Mucosa of descending colon (tissue), 3 donors: ENCODE data around the gene DNAH11. TPM values are rescaled to one million over a fixed set of nuclear protein-coding genes. Genes with fewer than 3 reads are reported as not detected.

ENCODE experiments used
- ATAC-seq: fragments of 200-7000 bp; cut with Tn5 transposase; one replicate; pipeline ENCODE4 v1.9.1; 2020; ENCODE audit warnings: mild to moderate bottlenecking, moderate library complexity
- DNase-seq, 3 donors: peaks; one replicate each; pipeline ENCODE4 v3.0.0-alpha.2; 2020
- H3K36me3 ChIP-seq: fragments of 200-600 bp; one replicate; pipeline ENCODE4 v1.8.0; 2021; ENCODE audit warnings: low read depth, mild to moderate bottlenecking
- H3K4me1 ChIP-seq: fragments of 200-600 bp; one replicate; pipeline ENCODE4 v1.8.0; 2021; ENCODE audit warnings: low read depth, mild to moderate bottlenecking
- H3K4me3 ChIP-seq: fragments of 200-600 bp; one replicate; pipeline ENCODE4 v1.8.0; 2021; ENCODE audit warnings: mild to moderate bottlenecking
- H3K9me3 ChIP-seq: fragments of 200-600 bp; one replicate; pipeline ENCODE4 v1.8.0; 2021; ENCODE audit warnings: mild to moderate bottlenecking
- intact Hi-C, 2 donors: fragments of 100-400 bp; cut with DNase I in 1 of 2; cut with micrococcal nuclease in 1 of 2; formaldehyde crosslinking; loops; one replicate each; pipeline versions ENCODE4 v1.11.0 to v1.11.1; 2022; cut with DNase I, micrococcal nuclease
- total RNA-seq, 3 donors: library from RNA; stranded (reverse); fragmentation: NEBNext Ultra II Directional in 2 of 3; extraction: Animal tissue kit (Norgen Biotek cat#: 25700) in 2 of 3; gene quantifications; one replicate each; pipeline versions ENCODE4 v1.2.1 to v1.2.4, GENCODE V29; 2021 to 2023
- TF ChIP-seq, protein P1 (sequence below): fragments of 200-600 bp; IDR thresholded peaks from one replicate; pipeline ENCODE4 v1.8.0; 2022; ENCODE audit warnings: antibody characterized with exemption, mild to moderate bottlenecking
- donor health status: DM: no; HTN: no; CAD: no; lungs with moderate emphysema.
- donor health status: DM: no; HTN: no; CAD: no.
- donor health status: DM: no; HTN: yes; CAD: no.

Gene DNAH11
- total RNA-seq, 3 donors from 2014 or later = 0.02 to 0.47 (median 0.03) TPM

DNA sequence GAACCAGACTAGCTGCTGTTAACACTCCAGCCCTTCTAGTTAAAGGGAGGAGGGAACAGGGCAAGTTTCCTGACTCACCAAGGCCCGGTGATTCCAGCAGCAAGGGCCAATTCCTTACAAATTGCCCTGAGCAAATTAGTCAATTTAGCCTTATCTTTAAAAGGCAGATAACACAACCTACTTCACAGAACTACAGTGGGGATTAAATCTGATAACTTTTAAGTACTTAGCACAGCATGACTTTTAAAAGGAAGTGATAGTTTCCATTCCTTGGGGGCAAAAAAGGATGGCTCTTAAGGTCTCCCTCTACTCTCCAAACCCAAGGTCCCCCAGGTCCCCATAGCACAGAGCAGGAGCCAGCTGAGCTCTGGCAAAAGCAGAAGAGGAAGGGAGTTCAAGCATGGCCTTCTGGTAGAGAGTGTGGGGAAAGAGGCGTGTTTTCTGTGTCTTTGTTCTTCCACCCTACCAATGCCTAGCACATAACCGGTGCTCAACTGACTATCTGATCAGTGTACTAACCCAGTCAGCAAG, 398.8 kb downstream of the DNAH11 start:
- peak in 1 of 3 donors; percentile 5 for DNase-seq
- ATAC-seq = peak; percentile 6
- Histone ChIP-seq H3K9me3 (no peaks in the 10 kb centered on the region), H3K4me1 (peaks cover 16% of the 10 kb centered on the region), H3K36me3 (no peaks in the 10 kb centered on the region), H3K4me3 (no peak overlapping the region)
- intact Hi-C loops = loop anchor here in 1 of 2 donors (10.0 kb wide), 1 partner anchor 77 kb away; no protein-coding TSS in a partner anchor
- TF ChIP-seq, protein P1, sequence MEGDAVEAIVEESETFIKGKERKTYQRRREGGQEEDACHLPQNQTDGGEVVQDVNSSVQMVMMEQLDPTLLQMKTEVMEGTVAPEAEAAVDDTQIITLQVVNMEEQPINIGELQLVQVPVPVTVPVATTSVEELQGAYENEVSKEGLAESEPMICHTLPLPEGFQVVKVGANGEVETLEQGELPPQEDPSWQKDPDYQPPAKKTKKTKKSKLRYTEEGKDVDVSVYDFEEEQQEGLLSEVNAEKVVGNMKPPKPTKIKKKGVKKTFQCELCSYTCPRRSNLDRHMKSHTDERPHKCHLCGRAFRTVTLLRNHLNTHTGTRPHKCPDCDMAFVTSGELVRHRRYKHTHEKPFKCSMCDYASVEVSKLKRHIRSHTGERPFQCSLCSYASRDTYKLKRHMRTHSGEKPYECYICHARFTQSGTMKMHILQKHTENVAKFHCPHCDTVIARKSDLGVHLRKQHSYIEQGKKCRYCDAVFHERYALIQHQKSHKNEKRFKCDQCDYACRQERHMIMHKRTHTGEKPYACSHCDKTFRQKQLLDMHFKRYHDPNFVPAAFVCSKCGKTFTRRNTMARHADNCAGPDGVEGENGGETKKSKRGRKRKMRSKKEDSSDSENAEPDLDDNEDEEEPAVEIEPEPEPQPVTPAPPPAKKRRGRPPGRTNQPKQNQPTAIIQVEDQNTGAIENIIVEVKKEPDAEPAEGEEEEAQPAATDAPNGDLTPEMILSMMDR = no peak

DNA sequence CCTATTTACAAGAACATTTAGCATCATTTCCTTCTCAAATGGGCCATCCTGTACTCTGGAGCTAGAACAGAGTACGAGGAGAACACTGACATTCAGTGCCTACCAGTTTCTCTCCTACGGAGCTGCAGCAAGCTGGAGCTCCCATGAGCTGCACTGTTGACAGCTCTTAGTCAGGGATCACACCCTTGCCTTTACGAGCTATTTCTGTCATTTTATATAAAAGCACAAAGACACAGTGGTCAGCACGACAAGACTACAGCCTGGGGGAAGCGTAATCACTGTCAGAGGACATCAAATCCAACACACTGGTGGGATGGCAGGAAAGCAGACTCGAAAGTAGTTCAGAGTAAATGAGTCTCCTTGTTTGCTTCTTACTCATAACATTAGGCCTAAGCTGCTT, 400.1 kb downstream of the DNAH11 start:
- ATAC-seq = no peak
- TF ChIP-seq, protein P1 = no peak
- no peaks in the 10 kb centered on the region for H3K36me3 ChIP-seq
- no peaks in the 10 kb centered on the region for H3K9me3 ChIP-seq
- no peak for DNase-seq
- H3K4me1 ChIP-seq = peaks cover 20% of the 10 kb centered on the region
- intact Hi-C loops = loop anchor here in 1 of 2 donors (10.0 kb wide), 1 partner anchor 78 kb away; no protein-coding TSS in a partner anchor
- H3K4me3 ChIP-seq = no peak overlapping the region

GRCh38 chr7:21943436-21943835, 400.6 kb downstream of the DNAH11 start:
- no peaks in the 10 kb centered on the region for H3K36me3 ChIP-seq
- ATAC-seq (no peak), DNase-seq (no peak)
- H3K4me3 ChIP-seq = no peak overlapping the region
- peaks cover 20% of the 10 kb centered on the region for H3K4me1 ChIP-seq
- no peaks in the 10 kb centered on the region for H3K9me3 ChIP-seq
- intact Hi-C loops = loop anchor here in 1 of 2 donors (10.0 kb wide), 1 partner anchor 79 kb away; no protein-coding TSS in a partner anchor
- TF ChIP-seq, protein P1 = no peak

DNA sequence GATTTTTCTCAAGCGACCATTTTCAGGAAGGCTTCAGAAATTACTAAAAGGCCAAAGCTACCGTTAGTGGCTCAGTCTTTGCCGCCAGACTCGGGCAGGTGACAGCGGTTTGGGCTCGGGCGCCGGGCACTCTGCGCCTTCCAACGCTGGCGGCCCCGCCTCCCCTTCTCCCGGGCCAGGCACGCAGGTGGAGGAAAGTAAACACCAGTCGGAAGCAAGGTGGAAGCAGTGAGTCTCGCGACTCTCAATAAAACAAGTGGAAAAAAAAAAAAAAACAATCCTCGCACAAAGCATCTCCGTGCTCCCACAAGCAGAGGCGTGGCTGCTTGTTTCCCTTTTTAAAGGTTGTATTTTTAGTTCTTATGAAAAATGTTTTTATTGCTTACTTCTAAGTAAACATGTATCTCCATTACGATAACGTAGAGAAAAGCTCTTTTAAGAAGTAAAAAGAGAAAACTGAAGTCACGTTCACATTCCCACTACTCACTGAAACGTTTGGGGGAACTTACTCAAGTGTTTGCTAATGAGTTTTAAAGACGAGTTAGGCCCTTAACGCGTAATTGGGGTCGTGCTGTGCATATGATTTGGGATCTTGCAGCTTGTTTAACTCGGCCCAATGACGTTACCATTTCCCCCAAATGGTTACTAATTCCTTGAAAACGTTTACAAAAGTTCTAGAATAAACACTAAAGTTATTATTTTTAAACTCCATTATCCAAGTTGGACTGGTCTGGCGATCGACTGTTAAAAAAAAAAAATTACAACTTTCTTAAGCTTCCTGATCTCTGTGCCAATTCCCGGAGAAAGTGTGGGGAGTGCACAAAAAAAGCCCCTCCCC, 402.0 kb downstream of the DNAH11 start:
- ATAC-seq (peak; percentile 60), DNase-seq (peak; percentile 77 to 83 (median 83))
- Histone ChIP-seq H3K4me3 (peak overlapping the region; percentile 22), H3K9me3 (no peaks in the 10 kb centered on the region), H3K36me3 (no peaks in the 10 kb centered on the region), H3K4me1 (peaks cover 20% of the 10 kb centered on the region)
- intact Hi-C loops = loop anchor here in 1 of 2 donors (10.0 kb wide), 1 partner anchor 80 kb away; no protein-coding TSS in a partner anchor
- TF ChIP-seq, protein P1 = no peak

- peak within 1 kb of the TSS; percentile 22 for H3K4me3 ChIP-seq
- peaks cover 20% of the 10 kb centered on the region for H3K4me1 ChIP-seq
- intact Hi-C loops = loop anchor here in 1 of 2 donors (10.0 kb wide), 1 partner anchor 81 kb away; no protein-coding TSS in a partner anchor
- DNase-seq = peak; percentile 81 to 86 (median 86)
- TF ChIP-seq, protein P1 = no peak
- no peaks in the 10 kb centered on the region for H3K9me3 ChIP-seq
- no peaks in the 10 kb centered on the region for H3K36me3 ChIP-seq
- ATAC-seq = peak; percentile 87
Measured at GRCh38 chr7:21945454-21946221, 402.8 kb downstream of the DNAH11 start, which contains the start of gene CDCA7L. Gene CDCA7L, minus strand, starts transcription at chr7:21945899. Its CDS starts 95 bp downstream, at chr7:21945804.
